NOMO-1 treated with DMSO at 0.1 percent for 48 hours (cell line): Measurements from ENCODE around the gene MSH5.

ENCODE experiments used
- DNase-seq: peaks from one replicate; lab custom pipeline; 2025; ENCODE audit not compliant: unreplicated experiment; lab: John Stamatoyannopoulos, UW

The MSH5 gene

DNA sequence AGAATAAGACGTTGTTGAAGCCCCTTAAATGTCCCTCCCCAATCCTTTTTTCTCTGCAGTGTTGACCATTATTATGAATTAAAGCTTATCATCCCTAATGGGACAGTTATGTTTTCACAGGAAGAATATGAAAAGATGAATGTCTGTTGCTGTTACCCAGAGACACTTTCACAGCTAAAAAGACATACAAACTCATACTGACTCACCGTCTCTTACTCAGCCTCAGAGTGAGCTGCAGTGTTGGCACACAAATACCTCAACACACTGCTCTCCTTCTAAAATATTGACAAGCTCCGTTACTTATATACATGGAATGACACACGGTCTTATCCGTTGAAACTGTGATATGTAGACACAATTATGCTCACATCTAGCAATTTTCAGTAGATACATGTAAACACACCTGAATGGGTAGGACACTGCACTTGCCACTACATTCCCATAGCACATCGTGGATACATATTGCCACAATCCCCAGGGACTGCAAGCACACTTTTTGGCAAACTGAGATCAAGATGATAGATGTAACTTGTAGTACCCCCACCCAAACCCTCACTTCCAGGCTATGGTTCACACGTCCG, 13.0 kb downstream of the MSH5 start:
- DNase-seq: no peak

DNA sequence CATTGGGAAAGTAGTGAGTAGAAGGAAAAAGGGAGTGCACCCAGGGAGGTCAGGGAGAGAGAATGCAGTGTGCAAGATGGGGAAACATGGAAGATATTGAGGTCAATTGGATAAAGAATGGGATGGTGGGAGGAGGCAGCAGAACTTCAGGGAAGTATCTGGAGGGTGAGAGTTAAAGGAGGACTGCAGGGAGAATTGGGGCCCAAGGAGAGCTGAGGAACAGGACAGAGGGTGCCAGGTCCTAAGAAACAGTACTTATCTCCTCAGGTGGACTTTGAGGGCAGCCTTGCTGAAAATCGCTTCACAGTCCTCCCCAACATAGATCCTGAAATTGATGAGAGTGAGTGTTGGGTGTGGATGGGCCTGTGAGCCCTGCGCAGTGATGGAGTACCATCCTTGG, 18.5 kb downstream of the MSH5 start:
- no peak for DNase-seq

GRCh38 chr6:31760790-31761189, 21.0 kb downstream of the MSH5 start:
- DNase-seq: no peak

- DNase-seq: no peak
Measured at GRCh38 chr6:31761343-31761742, 21.5 kb downstream of the MSH5 start.

- DNase-seq: no peak
Measured at GRCh38 chr6:31762356-31762755, 22.6 kb downstream of the MSH5 start, which contains the start of gene SAPCD1. Gene SAPCD1 (plus strand): TSS chr6:31762656. CDS start chr6:31763055, 399 bp downstream.

DNA sequence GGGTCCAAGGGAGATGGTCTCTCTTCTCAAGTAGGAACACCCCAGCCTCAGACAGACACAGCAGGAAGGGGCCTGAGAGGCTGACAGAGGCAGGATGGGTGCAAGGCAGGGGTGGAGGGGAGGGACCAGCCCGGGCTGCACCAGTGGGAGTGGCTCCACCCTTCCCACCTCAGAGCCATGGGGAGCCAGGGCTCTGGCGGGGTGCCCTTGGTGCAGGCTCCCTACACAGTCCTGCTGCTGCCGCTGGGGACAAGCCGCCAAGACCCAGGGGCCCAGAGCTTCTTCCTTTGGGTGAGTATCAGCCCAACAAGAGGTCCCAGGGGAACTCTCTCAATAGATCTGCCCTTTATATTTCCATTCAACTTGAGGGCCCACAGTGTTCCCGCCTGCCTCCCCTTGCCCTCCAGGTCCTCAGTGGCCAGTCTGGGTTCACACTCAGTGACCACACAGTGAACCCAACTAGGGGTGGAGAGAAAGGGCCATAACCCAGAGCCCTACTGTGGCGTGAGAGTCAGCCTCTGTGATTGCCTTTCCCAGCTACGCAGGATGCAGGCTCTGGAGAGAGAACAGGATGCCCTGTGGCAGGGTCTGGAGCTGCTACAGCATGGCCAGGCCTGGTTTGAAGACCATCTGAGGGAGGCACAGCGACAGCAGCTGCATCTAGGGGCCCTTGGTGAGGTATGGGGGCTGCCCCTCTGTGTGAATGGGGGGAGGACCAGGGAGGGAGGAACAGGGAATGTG, 23.2 kb downstream of the MSH5 start:
- DNase-seq: no peak

DNA sequence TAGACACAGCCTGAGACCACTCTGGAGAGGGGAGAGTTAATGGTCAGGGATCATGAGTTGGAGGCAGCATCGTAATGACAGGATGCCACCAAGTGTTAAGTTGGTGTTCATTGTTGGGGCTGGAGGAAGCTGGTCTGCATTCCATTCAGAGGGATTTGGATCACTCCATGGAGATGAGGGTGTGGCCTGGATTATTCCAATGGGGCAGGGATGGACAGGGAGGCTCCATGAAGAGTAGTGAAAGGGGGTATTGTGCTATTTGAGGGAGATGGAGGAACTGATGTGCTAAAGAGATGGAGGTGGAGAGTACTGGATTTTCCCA, 23.8 kb downstream of the MSH5 start:
- no peak for DNase-seq

- no peak for DNase-seq
Measured at GRCh38 chr6:31764198-31764597, 24.4 kb downstream of the MSH5 start.

- no peak for DNase-seq
Measured at GRCh38 chr6:31765559-31765909, 25.7 kb downstream of the MSH5 start.

GRCh38 chr6:31765910-31766794, 26.3 kb downstream of the MSH5 start:
- no peak for DNase-seq

GRCh38 chr6:31767096-31767645, 27.4 kb downstream of the MSH5 start:
- DNase-seq: no peak

DNA sequence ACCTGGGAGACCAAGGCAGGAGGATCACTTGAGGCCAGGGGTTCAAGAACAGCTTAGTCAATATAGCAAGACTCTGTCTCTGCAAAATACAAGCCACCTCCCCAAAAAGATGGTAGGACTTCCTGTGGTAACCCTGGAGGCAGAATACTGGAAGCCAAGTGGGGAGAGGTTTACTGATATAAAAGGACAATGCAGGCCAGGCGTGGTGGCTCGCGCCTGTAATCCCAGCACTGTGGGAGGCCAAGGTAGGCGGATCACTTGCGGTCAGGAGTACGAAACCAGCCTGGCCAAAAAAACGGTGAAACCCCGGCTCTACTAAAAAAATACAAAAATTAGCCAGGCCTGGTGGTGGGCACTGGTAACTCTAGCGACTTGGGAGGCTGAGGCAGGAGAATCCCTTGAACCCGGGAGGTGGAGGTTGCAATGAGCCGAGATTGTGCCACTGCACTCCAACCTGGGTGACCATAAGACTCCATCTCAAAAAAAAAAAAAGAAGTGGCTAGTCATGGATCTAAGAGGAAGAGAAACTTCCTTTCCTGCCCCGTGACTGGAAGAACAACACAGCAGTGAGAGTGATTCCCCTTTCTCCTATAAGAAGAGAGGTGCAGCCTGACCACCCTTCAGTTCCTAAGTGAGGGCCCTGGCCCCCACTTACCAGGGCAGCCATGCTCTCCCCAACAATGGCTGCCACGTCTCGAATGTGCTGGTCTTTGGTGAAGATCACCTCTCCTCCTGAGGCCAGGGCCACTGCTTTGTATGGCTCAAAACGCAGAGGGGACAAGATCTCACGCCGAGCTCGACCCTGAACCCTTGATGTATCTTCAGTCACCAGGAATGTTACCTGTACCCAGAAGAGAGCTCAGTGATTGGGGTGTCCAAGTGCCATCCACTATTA, 28.8 kb downstream of the MSH5 start:
- peak; percentile 65 for DNase-seq

DNA sequence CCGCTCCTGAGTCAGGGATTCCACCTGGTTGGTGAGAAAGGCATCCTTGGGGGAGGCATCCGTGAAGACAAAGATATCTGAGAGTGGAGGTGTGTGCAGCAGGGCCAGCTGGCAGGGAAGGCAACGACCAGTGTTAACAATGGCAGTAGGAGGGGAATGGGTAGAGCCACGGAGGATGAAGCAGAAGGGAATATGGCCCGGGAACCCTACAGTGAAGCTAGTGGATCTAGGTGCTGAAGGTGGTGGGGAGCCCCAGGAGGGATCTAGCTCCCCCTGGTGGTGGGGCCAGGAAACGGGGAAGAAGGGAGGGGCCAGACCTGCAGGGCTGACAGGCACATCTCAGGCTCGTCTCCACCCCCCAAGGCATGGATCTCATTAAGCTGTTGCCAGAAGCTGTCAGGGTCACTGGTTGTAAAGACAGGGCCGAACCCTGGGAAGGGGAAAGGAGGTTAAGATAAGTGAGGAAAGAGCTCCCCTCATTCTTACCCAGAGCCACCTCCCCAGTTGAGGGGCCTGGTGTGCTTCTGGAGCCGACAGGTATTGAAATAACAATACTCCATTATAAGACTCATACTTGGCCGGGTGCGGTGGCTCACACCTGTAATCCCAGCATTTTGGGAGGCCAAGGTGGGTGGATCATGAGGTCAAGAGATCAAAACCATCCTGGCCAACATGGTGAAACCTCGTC, 30.0 kb downstream of the MSH5 start:
- peak; percentile 77 for DNase-seq

DNA sequence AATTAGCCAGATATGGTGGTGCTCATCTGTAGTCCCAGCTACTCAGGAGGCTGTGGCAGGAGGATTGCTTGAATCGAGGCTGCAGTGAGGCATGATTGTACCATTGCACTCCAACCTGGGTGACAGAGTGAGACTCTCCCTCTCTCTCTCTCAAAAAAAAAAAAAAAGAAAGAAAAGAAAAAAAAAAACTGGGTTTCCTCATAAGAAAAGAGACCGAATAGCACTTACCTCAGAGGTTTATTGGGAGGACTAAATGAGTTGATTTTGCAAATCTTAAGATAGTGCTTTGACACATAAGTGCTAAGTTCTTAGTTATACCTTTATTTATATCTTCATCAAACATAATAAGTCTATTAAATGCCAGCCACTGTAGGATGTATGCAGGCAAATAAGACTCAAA, 31.1 kb downstream of the MSH5 start:
- DNase-seq: no peak

DNA sequence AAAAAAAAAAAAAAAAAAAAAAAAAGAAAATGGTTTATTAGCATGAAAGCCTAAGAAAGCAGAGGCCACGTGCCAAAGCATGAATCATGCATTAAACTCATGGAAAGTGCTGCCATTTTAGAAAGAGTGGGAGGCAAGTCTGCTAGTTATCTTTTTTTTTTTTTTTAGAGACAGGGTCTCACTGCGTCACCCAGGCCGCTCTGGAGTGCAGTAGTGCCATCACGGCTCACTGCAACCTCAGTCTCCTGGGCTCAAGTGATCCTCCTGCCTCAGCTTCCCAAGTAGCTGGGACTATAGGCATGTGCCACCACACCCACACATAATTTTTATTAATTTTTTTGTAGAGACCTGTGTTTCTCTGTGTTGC, 32.2 kb downstream of the MSH5 start:
- DNase-seq: no peak

DNA sequence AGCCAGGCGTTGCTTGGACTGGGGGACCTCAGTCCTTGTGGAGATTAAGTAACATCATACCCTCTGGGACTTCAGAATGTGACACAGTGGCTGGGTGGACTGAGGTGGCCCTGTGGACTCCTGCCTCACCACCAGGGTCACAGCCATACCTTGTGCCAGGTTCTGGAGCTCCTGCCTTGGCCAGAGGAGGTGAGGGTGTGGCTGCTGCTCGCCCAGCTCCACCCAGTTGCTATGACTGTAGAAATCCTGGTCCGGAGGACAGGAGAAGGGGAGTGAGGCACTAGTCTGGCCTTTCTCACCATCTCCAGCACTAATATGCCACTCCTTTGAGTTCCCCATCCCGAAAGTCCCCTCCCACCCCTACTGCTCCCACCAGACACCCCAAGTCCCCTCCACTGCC, 35.4 kb downstream of the MSH5 start:
- no peak for DNase-seq

DNA sequence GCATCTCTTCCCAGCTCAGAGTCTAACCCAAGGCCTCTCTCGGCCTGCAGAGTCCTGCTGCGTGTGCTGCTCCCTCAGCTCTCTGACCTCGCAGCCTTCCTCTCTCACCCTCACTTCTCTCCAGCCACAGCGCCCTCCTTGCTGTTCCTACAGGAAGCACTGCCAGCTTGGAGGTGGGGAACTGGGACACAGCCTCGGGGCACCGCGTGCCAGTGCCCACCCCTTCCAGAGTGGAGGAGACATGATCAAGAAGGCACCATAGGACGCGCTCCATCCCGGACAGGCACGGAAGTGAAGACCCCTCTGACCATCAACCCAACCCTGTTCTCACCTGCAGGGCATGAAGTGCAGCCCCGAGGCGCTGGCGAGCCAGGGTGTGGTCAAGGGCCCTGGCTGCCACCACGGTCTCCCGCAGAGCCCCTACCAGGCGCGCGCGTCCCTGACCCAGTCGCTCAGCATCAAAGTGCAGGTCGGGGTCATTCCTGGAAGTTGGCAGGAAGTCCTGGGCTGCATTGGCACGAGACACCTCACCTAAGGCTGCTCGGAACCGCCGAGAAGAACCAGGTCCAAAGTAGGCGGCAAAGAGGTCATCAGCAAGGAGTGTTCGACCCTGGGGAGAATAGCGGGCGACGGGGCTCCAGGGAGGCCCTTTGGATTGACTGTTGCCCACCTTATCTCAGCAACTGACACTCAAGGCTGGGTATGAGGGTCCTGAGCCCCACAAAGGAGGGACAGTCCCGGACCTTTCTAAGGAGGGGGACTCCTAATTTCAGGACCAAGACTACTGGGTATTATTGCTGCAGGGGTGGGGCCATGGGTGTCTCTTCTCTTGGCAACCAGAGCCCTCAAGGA, 36.1 kb downstream of the MSH5 start:
- DNase-seq: no peak

GRCh38 chr6:31776485-31776988, 36.7 kb downstream of the MSH5 start:
- DNase-seq: no peak

DNA sequence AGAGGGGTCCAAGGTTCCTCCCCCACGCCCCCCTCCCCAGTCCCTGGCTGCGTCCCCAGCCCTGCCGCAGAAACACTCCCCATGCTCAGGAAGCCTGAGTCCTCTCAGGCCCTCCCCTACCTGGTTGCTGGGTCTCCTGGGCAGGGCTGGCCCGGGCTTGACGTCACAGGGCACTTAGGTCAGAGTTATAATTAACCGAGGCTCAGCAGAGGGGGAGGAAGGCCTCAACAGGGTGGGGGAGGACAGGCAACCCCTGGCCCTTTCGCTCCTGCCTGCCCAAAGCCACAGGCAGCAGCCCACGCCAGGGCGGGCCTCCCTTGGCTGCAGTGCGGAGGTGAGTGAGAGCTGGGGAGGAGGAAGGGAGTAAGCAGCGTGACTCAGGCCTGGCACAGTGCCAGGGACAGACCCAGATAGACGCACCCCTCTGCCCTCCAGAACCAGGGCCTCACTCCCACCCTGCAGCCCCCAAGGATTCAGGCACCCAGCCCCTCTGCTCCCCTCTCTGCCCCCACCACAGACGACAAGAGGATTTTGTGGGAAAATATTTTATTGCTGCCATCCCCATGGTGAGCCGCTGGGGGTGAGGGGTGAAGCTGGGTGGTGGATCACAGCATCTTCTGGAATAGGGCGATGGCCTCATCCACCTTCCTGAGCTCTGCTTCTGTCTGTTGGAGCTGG, 37.3 kb downstream of the MSH5 start, which contains the start of gene VWA7:
VWA7 (minus strand) TSS at position 340 of the 678 bp plus-strand sequence. CDS start 549 bp downstream, outside the sequence.
- DNase-seq: peak; percentile 49
